HCT116 (cell line): ENCODE data around the gene KCNIP4. TPM values are rescaled to one million over a fixed set of nuclear protein-coding genes. Genes with fewer than 3 reads are reported as not detected.

ENCODE experiments used
- ATAC-seq: fragments of 200-7000 bp; cut with Tn5 transposase; 2 replicates; pipeline ENCODE4 v1.9.1; 2020; ENCODE audit warnings: mild to moderate bottlenecking, moderate library complexity
- BruUV-seq: library from RNA; stranded (reverse); fragments of 400-500 nt; replicated peaks from 2 replicates; lab custom pipeline; 2021; lab: Mats Ljungman, UMichigan
- CTCF ChIA-PET: fragments of 300-600 bp; sonication (Branson Sonifier 250); formaldehyde crosslinking; loops from one replicate; lab custom pipeline; 2021; ENCODE audit warnings: antibody characterized with exemption; lab: Charles Lee
- POLR2A ChIA-PET: fragments of 300-600, 350-600 bp; sonication (Branson Sonifier 250); formaldehyde crosslinking; loops from one replicate; lab custom pipeline; 2021; ENCODE audit warnings: antibody characterized with exemption; lab: Charles Lee
- RAD21 ChIA-PET, 2 experiments: fragments of 300-600 bp; sonication (Branson Sonifier 250); formaldehyde crosslinking; loops; one replicate each; lab custom pipeline; 2023; ENCODE audit warnings: low total read pairs in 2 of 2; ENCODE audit not compliant: uncharacterized antibody in 2 of 2, unreplicated experiment in 2 of 2, low non-redundant PET in 1 of 2; lab: Charles Lee
- DNase-seq: peaks from one replicate; pipeline ENCODE4 v3.0.0-alpha.2; 2010; ENCODE audit warnings: low read depth, low spot score
- H2AFZ ChIP-seq: fragments of 200-600 bp; shearing (Covaris generic), sonication (generic); 2 replicates; pipeline ENCODE4 v1.6.1; 2017; ENCODE audit warnings: low read depth, mixed run types, mixed read lengths, antibody characterized with exemption, low read length; ENCODE audit not compliant: poor library complexity, severe bottlenecking
- H3K27ac ChIP-seq: 2 replicates; pipeline ENCODE4 v1.5.1; 2012; ENCODE audit warnings: low read depth, low read length
- H3K27me3 ChIP-seq: fragments of 200-600 bp; sonication (generic); 2 replicates; pipeline ENCODE4 v1.6.1; 2016; ENCODE audit warnings: mixed run types, low read length, mixed read lengths; ENCODE audit not compliant: insufficient read depth
- H3K36me3 ChIP-seq, 2 experiments: fragments of 200-500 bp in 1 of 2; fragments of 200-600 bp in 1 of 2; sonication (Bioruptor generic) in 1 of 2; sonication (generic) in 1 of 2; 2 replicates each; pipeline versions ENCODE4 v1.5.1 to v1.6.1; 2014 to 2016; ENCODE audit warnings: low read length in 2 of 2, inconsistent platforms in 1 of 2, mixed read lengths in 1 of 2, mixed run types in 1 of 2; ENCODE audit not compliant: insufficient read depth in 2 of 2, control insufficient read depth in 1 of 2
- H3K4me1 ChIP-seq, 2 experiments: fragments of 200-600 bp in 1 of 2; sonication (generic) in 1 of 2; 2 replicates each; pipeline versions ENCODE4 v1.5.1 to v1.6.1; 2012 to 2017; ENCODE audit warnings: low read length in 2 of 2, inconsistent platforms in 1 of 2, mild to moderate bottlenecking in 1 of 2, mixed read lengths in 1 of 2, mixed run types in 1 of 2, moderate library complexity in 1 of 2; ENCODE audit not compliant: insufficient read depth in 2 of 2, control insufficient read depth in 1 of 2
- H3K4me2 ChIP-seq: fragments of 200-600 bp; sonication (generic); 2 replicates; pipeline ENCODE4 v1.6.1; 2017; ENCODE audit warnings: mixed run types, low read length, mixed read lengths
- H3K4me3 ChIP-seq, 2 experiments: fragments of 200-600 bp in 1 of 2; sonication (generic) in 1 of 2; replicated peaks in 1 of 2; 2 replicates each; pipeline ENCODE4 v1.5.1; 2011 to 2016; ENCODE audit warnings: low read length in 2 of 2, control low read depth in 1 of 2, low read depth in 1 of 2, mild to moderate bottlenecking in 1 of 2, mixed read lengths in 1 of 2, mixed run types in 1 of 2
- H3K79me2 ChIP-seq: fragments of 200-600 bp; sonication (generic); 2 replicates; pipeline ENCODE4 v1.6.1; 2017; ENCODE audit warnings: mild to moderate bottlenecking, mixed run types, low read length, moderate library complexity, mixed read lengths; ENCODE audit not compliant: insufficient read depth
- H3K9ac ChIP-seq: fragments of 200-600 bp; sonication (generic); 2 replicates; pipeline ENCODE4 v1.6.1; 2016; ENCODE audit warnings: low read length, mixed read lengths
- H3K9me2 ChIP-seq: fragments of 200-600 bp; sonication (generic), shearing (Covaris generic); 2 replicates; pipeline ENCODE4 v1.6.1; 2017; ENCODE audit warnings: mixed run types, mild to moderate bottlenecking, moderate library complexity; ENCODE audit not compliant: insufficient read depth
- H3K9me3 ChIP-seq, 2 experiments: fragments of 200-500 bp in 1 of 2; fragments of 200-600 bp in 1 of 2; sonication (Bioruptor generic) in 1 of 2; sonication (generic) in 1 of 2; 2 replicates each; pipeline ENCODE4 v1.6.1; 2014 to 2017; ENCODE audit warnings: low read length in 2 of 2, mixed read lengths in 2 of 2, inconsistent platforms in 1 of 2, low read depth in 1 of 2, mild to moderate bottlenecking in 1 of 2, mixed run types in 1 of 2, moderate library complexity in 1 of 2; ENCODE audit not compliant: control insufficient read depth in 1 of 2, insufficient read depth in 1 of 2
- H4K20me1 ChIP-seq: fragments of 200-600 bp; sonication (generic), shearing (Covaris generic); 2 replicates; pipeline ENCODE4 v1.6.1; 2017; ENCODE audit warnings: mixed run types, mild to moderate bottlenecking, moderate library complexity; ENCODE audit not compliant: insufficient read depth
- ATF3 ChIP-seq: IDR thresholded peaks from 2 replicates; pipeline ENCODE4 v1.6.1; 2012
- CBX3 ChIP-seq: IDR thresholded peaks from 2 replicates; pipeline ENCODE4 v1.6.1; 2012; ENCODE audit warnings: low read depth
- CEBPB ChIP-seq: IDR thresholded peaks from 2 replicates; pipeline ENCODE4 v1.6.1; 2012; ENCODE audit warnings: low read depth
- EGR1 ChIP-seq: IDR thresholded peaks from 2 replicates; pipeline ENCODE4 v1.6.1; 2012; ENCODE audit warnings: low read depth
- FOSL1 ChIP-seq: IDR thresholded peaks from 2 replicates; pipeline ENCODE4 v1.6.1; 2012; ENCODE audit warnings: low read depth
- JUND ChIP-seq: IDR thresholded peaks from 2 replicates; pipeline ENCODE4 v1.6.1; 2012
- POLR2AphosphoS5 ChIP-seq: IDR thresholded peaks from 2 replicates; pipeline ENCODE4 v1.6.1; 2011; ENCODE audit warnings: mild to moderate bottlenecking, low read depth, low read length, moderate library complexity
- RAD21 ChIP-seq: IDR thresholded peaks from 2 replicates; pipeline ENCODE4 v1.6.1; 2012; ENCODE audit warnings: low read depth, mild to moderate bottlenecking
- SIN3A ChIP-seq: IDR thresholded peaks from 2 replicates; pipeline ENCODE4 v1.6.1; 2012; ENCODE audit warnings: low read depth
- SRF ChIP-seq: IDR thresholded peaks from 2 replicates; pipeline ENCODE4 v1.6.1; 2012; ENCODE audit warnings: low read depth
- TCF7L2 ChIP-seq: IDR thresholded peaks from 2 replicates; pipeline ENCODE4 v1.7.0; 2011; ENCODE audit warnings: borderline replicate concordance, inconsistent platforms; ENCODE audit not compliant: insufficient read depth, insufficient read length; ENCODE audit errors: extremely low read depth
- YY1 ChIP-seq: IDR thresholded peaks from 2 replicates; pipeline ENCODE4 v1.6.1; 2011; ENCODE audit warnings: low read length, low read depth, moderate library complexity, mild to moderate bottlenecking; ENCODE audit not compliant: insufficient replicate concordance; ENCODE audit errors: extremely low read depth
- ZBTB33 ChIP-seq: IDR thresholded peaks from 2 replicates; pipeline ENCODE4 v1.6.1; 2011; ENCODE audit warnings: mild to moderate bottlenecking, low read length, moderate library complexity; ENCODE audit not compliant: insufficient replicate concordance; ENCODE audit errors: extremely low read depth
- ZFX ChIP-seq: fragments of 450-650 bp; IDR thresholded peaks from 2 replicates; pipeline ENCODE4 v1.6.1; 2017
- intact Hi-C: fragments of 100-400 bp; cut with micrococcal nuclease; formaldehyde crosslinking; loops from 2 replicates; pipeline ENCODE4 v1.10.0; 2022
- total RNA-seq: library from RNA; stranded (reverse); gene quantifications from one replicate; pipeline ENCODE4 v1.2.1, GENCODE V29; 2021; ENCODE audit not compliant: unreplicated experiment

Gene KCNIP4
- total RNA-seq, 1 experiment from 2014 or later = not detected

- H4K20me1 ChIP-seq = no peaks in the 10 kb centered on the region
- H3K27me3 ChIP-seq = no peaks in the 10 kb centered on the region
- no peak overlapping the region for H3K4me2 ChIP-seq
- no peak overlapping the region for H3K9ac ChIP-seq
- no peaks in the 10 kb centered on the region for H3K79me2 ChIP-seq
- TF ChIP-seq CBX3 = no peak
- TF ChIP-seq JUND = no peak
- TF ChIP-seq TCF7L2 = no peak
- ATAC-seq (no peak), DNase-seq (no peak)
- no peaks in the 10 kb centered on the region for H3K4me1 ChIP-seq
- ChIA-PET CTCF (no interaction called here), RAD21 (no interaction called here), POLR2A (no interaction called here)
- no peak overlapping the region for H3K4me3 ChIP-seq
- H3K27ac ChIP-seq = no peak overlapping the region
- no TSS peak for BruUV-seq
- H3K36me3 ChIP-seq = no peaks in the 10 kb centered on the region
- no peak overlapping the region for H2AFZ ChIP-seq
- intact Hi-C loops = no loop called here
- H3K9me2 ChIP-seq = no peaks in the 10 kb centered on the region
- peaks cover 5 to 13% of the 10 kb centered on the region in 2 experiments; a peak in 2 of 4 replicates for H3K9me3 ChIP-seq
These were observed 886.7 kb downstream of the KCNIP4 start for GRCh38 chr4:21061902-21062301.

DNA sequence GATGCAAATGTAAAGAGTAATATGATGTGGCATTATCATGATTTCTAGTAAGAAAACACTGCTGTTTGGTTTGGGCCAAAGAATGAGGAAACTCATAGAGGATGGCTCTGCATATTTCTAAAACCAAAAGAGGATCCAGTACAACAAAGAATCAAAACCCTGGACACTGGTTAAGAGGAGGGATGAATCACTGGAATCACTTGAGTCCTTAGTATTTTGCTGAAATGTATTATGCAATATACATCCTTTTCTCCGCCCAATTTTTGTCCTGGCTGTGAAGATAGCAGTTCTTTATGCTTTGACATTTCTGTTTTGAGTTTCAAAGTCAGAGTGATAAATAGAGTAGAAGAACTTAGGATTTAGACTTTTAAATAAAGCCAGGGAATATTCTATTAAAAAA, 902.4 kb downstream of the KCNIP4 start:
- no peak for ATAC-seq
- RAD21 ChIA-PET = no interaction called here
- POLR2A ChIA-PET = no interaction called here
- no peak for DNase-seq
- H3K4me3 ChIP-seq = no peak overlapping the region
- no peaks in the 10 kb centered on the region for H3K27me3 ChIP-seq
- no peak overlapping the region for H3K4me2 ChIP-seq
- no peaks in the 10 kb centered on the region for H4K20me1 ChIP-seq
- CTCF ChIA-PET = no interaction called here
- TF ChIP-seq ATF3 = no peak
- no peak for TF ChIP-seq RAD21
- no peak for TF ChIP-seq SIN3A
- TF ChIP-seq ZBTB33 = no peak
- no peak for TF ChIP-seq CBX3
- TF ChIP-seq EGR1 = no peak
- TF ChIP-seq TCF7L2 = no peak
- no peak for TF ChIP-seq POLR2AphosphoS5
- no peak for TF ChIP-seq JUND
- TF ChIP-seq FOSL1 = no peak
- no peak for TF ChIP-seq SRF
- TF ChIP-seq CEBPB = no peak
- TF ChIP-seq YY1 = no peak
- no peak for TF ChIP-seq ZFX
- TF ChIP-seq, all 23 proteins: peak for 0
- BruUV-seq = no TSS peak
- Histone ChIP-seq H3K36me3 (no peaks in the 10 kb centered on the region), H3K4me1 (no peaks in the 10 kb centered on the region), H3K9me3 (peaks cover 0 to 5% of the 10 kb centered on the region in 2 experiments; a peak in 2 of 4 replicates), H3K27ac (no peak overlapping the region), H3K9me2 (no peaks in the 10 kb centered on the region), H3K79me2 (no peaks in the 10 kb centered on the region), H3K9ac (no peak overlapping the region), H2AFZ (no peak overlapping the region)
- intact Hi-C loops = no loop called here
